HG03095 (cell line): Measurements from ENCODE around the gene CCDC51.
"Not testable (repeated sequence)": the region's sequence is repeated elsewhere in the genome, so short reads cannot be mapped to it uniquely, and the experiment has no call there.

Experiments used
- ATAC-seq: cut with Tn5 transposase; IDR thresholded peaks from one replicate; pipeline ENCODE4 v1.9.1; 2021; ENCODE audit warnings: moderate library complexity; ENCODE audit not compliant: unreplicated experiment

CCDC51 gene

DNA sequence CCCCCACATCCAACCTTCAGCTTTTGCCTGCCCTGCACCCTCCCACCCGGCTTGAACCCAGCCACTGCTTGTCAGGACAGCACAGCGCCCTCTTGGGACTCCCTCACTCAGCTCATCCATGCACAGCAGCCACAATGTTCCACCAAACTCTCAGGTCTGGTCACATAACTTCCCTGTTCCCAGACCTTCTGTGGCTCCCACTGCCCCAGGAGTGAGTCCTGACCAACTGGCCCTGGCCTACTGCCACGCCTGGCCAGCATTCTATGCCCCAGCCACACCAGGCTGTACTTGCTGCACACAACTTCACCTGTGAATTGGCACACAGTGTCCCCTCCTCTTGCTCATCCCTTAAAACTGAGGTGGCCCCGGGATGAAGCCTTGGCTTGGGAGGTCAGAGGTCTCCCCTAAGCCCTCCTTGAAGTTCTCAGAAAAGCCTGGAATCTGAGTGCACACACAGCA, 31.1 kb downstream of the CCDC51 start:
- no peak for ATAC-seq

DNA sequence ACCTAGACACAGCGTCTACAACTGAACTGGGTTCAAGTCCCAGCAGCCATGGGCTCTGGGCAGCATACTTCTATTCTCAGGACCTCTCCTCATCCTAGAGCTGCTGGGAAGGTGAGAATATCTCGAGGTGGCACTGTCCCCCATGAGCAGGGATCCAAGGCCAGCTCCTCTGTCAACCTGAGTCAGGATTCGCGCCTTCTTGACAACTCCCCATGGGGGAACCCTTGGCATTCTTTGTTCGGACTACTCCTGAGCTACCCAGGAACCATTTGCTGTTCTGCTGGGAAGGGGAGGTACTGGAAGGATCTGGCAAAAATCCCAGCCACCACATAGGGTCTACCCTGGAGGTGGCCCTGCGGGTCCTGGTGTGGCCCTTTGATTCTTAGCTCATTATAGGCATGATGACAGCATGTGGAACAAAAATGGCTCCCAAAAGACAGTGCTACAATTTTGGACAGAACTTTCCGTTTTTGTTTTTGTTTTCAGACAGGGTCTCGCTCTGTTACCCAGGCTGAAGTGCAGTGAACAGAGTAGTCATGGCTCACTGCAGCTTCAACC, 32.3 kb downstream of the CCDC51 start:
- ATAC-seq: no peak

DNA sequence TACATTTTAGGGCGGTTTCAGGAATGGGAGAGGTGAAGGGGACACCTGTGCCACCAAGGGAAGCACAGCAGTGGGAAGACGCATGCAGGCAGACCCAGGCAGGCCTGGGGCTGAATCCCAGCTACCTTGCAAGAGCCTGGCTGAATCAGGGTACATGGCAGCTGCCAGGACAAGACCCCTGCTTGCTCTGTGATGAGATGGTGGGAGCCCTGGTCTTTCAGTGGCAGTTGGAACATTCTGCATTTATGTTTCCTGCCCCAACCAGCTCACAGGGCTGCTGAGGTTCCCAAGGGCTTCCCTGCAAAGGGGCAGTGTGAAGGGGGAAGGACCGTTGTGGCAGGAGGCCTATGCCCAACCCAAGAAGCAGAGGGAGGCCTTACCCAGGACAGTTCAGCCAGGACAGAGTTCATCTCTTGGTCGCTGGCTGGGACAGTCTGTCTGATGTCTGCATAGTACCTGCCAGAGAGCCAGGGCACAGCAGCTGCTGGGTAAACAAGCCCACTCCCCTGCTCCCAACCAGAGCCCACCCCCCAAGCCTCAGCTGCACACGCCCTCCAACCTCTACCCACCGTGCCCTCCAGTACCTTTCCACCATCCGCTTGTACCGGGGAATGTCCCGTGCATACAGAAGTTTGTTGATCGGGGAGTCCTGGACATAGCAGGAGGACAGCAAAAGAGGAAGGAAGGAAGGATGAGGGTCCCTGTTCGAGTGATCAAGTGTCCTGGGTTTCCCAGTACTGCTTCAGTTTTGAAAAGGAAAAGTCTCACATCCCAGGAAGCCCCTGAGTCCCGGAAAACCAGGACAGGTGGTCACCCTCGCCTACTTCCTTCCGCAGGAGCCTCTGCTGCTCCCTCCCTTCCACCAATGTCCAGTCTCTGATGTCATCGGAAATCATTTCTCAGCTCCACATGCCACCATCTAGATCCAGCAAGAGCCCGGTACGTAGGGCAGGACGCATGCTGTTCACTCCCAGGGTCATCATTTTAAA, 33.2 kb downstream of the CCDC51 start:
- ATAC-seq: no peak

DNA sequence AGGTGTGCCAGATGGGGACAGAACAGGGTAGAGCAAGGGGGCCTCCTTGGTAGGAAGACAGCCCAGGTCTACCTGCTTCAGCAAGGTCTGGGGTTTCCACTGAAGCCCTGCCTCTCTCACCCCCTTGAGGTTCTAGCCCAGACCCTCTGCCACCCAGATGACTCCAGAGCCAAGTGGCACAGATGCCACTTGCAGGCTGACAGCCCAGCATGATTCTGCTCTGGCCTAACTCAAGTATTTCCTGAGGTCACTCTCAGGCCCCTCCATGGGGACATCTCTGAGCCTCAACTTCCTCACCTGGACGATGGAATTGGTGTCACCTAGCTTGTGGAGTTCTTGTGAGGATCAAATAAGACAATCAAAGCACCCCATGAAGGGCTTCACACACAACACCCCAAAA, 33.9 kb downstream of the CCDC51 start:
- no peak for ATAC-seq

DNA sequence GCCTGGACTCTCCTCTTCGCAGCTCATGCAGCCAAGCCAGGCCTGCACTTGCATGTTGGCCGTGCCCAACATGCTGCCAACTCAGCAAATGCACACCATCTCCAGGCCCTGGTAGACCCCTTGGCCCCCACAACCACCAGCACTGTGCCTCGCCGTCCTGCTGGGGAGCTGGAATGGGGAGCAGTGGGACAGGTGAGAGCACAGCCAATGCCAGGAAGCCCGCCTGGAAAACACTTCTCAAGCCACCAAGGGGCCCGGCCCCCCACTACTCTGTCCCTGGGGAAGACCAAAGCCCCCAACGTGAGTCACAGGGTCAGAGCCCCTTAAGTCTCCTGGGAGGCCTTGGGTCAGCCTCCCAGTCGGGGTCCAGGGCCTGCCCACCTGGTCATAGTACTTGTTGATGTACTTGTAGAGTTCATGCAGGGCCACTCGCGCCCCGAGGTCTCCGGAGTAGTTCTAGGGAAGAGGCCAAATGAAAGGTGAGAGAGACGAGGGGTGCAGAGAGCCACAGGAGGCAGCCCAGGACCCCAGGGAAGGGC, 34.5 kb downstream of the CCDC51 start:
- no peak for ATAC-seq

DNA sequence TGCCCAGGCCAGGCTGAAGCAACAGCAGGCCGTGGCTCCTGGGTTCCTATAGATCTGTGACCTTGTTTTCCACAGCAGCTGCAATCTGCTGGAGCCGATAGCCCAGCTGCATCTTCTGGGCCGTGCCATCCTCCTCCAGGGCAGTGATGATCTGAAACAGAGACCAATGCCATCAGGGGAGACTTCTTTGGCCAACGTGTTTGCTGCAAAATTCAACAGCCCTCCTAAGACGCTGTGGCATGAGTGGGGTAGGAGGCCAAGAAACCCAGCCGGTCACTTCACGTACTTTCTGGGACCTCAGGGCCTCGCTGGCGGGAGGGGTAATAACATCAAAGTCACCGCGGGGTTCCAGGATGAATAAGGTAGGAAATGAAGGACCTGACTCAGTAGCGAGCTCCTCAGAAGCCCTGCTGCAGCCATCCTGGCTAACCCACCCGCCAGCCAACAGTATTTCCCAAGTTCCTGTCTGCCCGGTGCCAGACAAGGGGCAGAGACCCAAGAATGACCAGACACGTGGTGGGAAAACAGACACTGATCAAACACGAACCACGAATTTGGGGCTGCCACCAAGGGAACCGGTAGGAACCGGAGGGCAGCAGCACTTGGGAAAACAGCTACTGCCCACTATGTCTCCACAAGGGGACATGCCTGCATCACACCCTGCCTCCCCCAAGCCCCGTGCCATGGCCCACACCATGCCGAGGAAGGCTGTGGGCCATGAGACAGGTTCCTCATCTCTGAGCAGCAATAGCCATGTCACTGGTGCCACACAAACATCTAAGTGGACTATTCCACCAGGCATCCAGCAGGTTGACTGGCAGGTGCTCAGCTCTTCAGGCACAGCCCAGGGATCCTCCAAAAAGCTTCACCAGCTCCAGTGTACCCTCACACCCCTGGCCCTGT, 35.2 kb downstream of the CCDC51 start:
- no peak for ATAC-seq

DNA sequence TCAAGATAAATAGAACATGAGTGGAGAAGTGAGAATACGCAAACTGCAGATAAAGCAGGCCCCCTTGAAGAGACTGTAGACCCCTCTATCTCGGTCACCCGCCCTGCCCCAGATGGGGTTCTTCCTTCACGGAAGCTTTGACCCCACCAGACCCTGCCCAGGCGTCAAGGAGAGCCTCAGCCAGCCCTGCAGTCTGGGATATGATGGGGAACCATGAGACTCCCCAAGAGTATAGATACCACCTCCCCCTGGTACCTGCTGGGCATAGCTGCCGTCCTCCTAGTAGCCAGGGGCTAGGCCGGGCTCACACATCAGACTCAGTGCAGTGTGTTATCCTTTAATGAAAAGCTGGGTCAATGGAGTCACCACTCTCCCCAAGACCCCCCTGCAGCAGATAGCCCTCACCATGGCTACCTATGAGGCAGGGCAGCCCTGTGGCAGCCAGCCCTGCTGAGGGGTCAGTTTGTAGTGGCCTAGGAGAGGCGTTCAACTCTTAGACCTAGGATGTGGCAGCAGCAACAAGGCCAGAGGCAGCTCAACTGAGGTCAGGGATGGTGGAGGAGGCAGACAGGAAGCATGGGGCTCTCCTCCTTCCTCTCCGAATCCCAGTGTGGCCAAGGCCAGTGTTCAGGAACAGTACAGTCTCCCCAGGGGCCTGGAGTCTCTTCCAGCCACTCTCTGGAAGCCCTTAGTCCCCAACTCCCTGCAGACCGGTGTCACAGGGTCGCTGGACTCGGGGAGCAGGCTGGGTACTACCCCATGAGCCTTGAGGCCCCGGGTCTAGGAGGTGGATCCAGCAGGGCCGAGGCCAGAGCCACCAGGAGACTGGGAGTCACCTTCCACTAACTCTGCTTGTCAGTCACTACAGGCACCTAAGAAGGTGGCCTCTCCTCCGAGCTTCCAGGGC, 36.1 kb downstream of the CCDC51 start:
- no peak for ATAC-seq

DNA sequence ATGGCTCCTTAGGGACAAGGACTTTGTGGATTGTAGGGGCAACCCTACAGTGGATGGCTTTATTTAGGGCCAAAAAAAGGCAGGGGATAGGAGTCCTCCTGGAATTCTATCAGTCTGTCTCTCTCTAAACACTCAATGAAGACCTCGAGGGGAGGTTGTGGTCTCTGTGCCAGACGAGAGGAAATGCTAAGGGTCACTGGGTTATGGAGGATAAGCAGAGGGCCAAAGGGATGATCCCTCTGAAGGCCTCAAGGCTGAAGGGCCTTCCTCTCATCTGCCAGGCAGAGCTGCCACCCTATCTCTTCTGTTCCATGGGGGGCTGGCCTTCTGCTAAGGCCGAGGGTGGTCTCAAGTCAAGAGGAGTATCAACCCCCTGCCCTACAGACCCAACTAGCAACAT, 37.0 kb downstream of the CCDC51 start:
- ATAC-seq: no peak

DNA sequence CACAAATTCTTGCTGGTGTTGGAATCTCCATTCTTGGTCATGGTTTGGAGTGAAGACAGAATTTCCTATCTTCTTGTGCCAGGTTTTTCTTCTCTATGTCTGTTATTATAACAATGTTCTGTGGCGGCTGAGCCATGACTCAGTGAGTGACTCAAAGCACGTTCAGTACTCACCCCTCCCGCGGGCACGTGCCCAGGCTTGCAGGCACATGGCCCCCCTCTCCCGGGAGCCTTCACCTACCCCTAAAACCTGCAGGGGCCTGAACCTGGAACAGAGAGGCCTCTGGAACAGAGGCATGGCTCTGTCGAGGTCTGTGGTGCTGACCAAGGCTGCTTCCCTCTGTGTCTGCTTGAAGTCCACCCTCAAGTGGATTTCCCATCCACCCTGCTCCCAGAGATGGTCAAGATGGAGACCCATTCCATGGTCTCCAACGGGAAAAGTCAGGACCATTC, 37.6 kb downstream of the CCDC51 start:
- ATAC-seq: no peak

DNA sequence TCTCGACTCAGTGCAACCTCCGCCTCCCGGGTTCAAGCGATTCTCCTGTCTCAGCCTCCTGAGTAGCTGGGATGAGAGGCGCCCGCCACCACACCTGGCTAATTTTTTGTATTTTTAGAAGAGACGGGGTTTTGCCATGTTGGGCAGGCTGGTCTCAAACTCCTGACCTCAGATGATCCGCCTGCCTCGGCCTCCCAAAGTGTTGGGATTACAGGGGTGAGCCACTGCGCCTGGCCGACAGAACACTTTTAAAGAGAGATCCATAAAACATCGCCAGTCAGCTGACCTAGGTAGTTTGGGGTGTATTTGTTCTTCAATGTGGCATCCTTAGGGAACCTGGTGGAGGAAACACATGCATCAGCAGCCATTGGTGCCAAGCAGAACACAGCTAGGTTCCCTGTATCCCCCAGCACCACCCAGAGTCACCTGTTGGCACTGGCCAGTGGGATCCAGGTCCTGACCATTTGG, 38.5 kb downstream of the CCDC51 start:
- not testable (repeated sequence) for ATAC-seq

DNA sequence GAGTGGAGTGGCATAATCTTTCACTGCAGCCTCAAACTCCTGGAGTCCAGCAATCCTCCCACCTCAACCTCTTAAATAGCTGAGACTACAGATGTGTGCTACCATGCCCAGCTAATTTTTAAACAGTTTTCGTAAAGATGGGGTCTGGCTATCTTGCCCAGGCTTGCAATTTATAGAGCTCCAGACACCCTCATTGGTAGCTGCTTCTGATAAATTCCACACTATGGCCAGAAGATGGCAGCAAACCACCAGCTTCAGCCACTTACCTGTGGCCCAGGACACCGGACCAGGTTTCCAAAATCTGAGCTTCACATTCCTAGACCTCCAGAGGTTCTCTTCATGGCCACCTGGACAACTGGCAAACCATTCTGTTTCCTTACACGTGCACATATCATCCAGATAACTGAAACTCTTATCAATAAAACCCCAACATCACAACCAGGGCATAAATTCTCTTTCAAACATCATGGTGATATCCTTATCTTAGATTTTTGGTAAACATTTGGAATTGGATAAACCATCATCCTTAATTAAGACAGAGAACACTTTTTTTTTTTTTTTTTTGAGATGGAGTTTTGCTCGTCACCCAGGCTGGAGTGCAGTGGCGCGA, 39.0 kb downstream of the CCDC51 start:
- no peak for ATAC-seq

DNA sequence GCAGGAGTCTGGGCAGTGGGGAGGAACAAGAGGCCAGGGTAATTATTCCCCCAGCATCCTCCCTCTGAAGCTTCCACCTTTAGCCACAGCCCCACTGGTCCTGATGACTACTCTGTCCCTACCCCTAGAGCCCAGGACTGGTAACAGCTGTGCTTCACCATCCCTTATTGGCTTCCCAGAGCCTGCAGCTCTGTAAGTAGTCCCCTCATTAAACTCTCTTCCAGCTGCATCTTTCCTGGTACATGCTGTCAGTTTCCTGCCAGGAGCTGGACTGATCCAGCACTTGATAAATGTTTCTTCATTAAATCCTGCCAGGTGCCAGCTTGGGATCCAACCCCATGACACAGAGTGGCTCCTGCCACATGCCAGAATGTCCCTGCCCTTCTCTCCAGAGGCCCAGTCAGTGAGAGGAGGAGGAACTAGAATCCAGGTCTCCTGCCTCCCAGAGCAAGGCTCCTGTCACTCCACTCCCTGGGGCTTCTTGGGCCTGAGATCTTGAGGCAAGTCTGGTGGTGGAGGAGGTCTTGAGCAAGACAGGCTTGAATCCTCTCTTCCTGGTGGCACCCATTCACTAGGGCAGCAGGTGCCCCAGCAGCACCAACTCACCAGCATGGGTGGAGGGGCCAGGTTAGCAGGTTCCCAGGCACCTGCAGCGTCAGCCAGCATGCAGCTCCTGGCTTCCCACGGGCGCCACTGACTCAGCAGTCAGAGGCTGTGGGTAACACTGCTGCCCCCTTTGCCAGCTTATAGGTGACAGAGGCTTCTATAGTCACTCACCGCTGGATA, 40.3 kb downstream of the CCDC51 start:
- ATAC-seq: no peak

DNA sequence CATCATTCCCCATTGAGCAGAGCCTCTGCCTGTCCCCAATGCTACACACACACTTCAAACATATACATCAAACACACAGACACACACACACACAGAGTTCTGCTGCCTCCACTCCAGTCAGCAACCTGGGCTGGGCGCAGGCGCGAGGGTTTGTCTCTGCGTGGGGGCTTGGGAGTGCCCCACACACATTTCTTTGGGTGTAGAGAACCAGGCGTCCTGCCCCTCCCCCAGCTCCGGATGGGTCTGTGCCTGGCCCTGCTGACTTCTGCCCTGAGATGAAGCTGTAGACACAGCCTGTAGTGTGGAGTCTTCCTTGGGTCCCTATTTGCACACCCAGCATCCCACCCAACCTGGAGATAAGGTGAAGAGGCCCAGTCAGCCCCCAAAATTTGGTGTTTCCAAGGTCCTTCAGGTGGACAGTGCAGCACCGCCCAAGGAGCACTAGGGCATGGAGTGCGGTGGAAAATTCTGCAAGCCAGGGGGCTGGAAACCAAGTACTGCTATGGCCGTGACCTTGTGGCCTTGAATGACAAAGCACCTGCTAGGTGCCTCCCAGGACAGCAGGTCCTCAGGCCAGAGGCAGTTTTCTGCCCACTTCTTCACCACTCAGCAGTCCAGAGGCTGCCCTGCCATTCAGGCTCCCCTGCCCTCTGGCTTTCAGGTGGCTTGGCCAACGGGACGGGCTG, 41.1 kb downstream of the CCDC51 start:
- ATAC-seq: no peak

DNA sequence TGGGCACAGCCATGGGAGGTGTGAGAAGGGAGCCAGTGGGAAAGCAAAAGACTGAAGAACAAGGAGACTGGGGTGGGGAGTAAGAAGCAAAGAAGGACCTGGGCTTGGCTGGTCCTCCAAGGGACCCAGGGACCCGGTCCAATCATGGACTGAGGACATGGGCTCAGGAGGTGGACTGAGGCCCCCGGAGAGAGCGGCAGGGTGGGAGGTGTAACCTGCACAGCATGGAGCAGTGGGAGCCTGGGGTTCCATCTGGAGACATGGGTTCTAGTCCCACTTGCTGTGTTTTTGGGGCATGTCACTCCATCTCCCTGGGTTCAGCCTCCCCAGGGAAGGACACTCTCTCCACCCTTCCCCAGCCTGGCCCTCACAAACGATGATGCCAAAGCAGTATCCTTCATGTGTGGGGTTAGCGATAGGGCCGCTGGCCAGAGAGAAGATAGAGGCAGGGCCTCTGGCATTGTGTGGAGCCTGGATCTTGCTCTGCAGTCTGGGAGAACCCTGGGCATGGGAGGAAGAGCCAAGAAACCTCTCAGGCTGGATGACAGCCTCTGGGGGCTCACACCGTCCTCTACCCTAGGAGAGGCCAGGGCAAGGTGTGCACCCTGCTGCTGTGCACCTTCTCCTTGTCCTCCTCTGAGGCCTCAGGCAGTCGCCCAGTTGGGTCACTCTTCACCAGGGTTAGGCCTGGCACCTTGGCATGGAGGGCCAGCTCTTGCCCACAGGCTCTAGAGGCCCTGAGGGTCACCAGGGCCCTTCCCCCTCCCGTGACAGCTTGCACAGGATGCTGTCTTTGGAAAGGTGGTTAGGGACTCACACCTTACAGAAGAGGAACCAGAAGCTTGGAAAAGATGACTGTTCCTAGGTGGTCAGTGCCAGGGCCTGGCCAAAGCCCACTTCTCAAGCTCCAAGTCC, 41.9 kb downstream of the CCDC51 start:
- ATAC-seq: no peak

DNA sequence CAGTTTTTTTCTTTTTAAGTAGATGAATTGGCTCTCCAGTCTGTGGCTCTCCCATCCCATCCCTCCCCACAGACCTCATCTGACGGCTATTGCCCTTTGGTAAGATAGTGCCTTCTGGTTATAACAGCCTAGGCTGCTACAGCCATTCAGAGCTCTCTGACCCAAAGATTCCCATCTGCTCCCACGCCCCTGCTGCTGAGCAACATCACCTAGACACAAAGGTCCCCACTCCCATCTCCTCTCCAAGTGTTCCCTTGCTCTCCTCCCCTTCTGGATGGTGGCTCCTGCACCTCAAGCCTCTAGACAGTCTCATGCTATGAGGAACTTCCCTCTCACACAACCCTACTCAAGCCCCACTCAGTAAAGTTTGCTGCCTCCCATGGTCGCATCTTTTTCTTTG, 44.2 kb downstream of the CCDC51 start:
- ATAC-seq: no peak

DNA sequence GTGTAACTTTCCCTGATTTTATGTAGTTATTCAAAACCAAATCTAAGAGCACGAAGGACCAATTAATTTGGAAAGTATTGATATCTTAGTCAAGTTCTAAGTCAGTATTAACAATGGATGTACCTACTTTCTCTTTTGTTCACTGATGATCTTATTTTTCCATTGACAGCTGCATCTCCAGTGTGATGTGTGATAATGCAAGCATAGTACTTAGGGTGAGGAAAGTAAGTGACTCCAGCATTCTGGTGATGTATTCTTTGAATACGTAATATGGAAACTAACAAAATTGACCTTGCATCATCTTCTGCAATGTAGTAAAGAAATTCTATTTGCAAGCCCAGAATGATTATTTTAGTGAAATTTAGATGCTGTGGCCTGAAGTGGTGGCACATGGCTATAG, 45.5 kb downstream of the CCDC51 start:
- no peak for ATAC-seq

DNA sequence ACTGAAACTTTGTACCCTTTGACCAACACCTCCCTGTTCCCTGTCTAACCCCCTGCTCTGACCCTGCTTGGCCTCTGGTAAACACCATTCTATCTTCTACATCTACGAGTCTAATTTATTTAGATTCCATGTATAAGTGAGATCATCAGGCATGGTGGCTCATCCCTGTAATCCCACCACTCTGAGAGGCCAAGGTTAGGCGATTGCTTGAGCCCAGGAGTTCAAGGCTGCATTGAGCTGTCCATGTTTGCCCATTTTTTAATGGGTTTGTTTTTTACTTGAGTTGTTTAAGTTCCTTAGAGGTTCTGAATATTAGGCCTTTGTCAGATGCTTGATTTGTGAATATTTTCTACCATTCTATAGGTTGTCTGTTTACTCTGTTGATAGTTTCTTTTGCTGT, 51.0 kb downstream of the CCDC51 start:
- ATAC-seq: no peak
